HG03571 (cell line): ENCODE results near the gene ZNF10.
A peak's percentile ranks its signal among the peaks of the same experiment; 100 is the strongest.

Experiments used
- ATAC-seq: cut with Tn5 transposase; IDR thresholded peaks from one replicate; pipeline ENCODE4 v1.9.1; 2021; ENCODE audit not compliant: unreplicated experiment

ZNF10 gene

GRCh38 chr12:133130038-133130807 lies at the start of gene ZNF10, which contains the start of gene ZNF891:
Gene ZNF10 (plus strand): TSS chr12:133130627. CDS start chr12:133144493, 13,866 bp downstream.
Gene ZNF891 (minus strand): TSS chr12:133130274. CDS start chr12:133121918, 8,356 bp downstream.
- peak; percentile 87 for ATAC-seq

GRCh38 chr12:133081159-133081780 lies 49.2 kb upstream of the ZNF10 start:
- ATAC-seq = no peak

- ATAC-seq = no peak
These were observed 47.1 kb upstream of the ZNF10 start for GRCh38 chr12:133083345-133083744.

- ATAC-seq = no peak
These were observed 24.8 kb upstream of the ZNF10 start for GRCh38 chr12:133105620-133106019.

GRCh38 chr12:133106253-133106652 lies 24.2 kb upstream of the ZNF10 start:
- no peak for ATAC-seq

DNA sequence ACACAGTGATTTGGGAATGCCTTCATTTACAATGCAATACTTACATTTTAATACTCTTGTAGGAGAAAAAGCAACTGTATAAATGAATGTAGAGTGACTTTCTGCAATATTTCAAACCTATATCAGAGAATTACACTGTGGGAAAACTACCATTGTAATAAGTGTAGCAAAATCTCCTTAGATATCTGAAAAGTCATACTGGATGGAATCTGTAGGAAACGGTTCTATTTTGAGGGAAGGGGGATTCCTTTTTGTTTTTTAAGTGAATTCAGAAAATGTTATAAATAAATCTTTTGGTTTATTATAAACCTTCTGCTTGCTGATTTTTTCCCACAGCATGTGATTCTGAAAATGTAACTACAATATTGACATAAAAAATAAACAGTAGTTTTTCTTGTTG lies 23.3 kb upstream of the ZNF10 start:
- ATAC-seq = no peak

DNA sequence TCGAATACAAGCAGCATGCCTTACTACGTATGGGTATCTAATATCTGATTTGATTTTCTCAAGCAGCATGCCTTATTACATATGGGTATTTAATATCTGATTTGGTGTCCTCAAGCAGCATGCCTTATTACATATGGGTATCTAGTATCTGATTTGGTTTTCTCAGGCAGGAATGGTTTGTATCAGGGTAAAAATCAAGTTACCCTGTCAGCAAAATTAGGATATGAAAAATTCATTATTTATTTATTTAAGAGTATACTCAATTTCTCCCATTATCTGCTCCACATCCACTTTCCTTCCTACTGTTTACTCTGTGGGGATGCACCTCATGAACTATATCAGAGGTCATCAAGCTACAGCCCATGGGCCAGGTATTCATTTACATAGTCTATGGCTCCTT lies 22.3 kb upstream of the ZNF10 start:
- ATAC-seq = no peak

DNA sequence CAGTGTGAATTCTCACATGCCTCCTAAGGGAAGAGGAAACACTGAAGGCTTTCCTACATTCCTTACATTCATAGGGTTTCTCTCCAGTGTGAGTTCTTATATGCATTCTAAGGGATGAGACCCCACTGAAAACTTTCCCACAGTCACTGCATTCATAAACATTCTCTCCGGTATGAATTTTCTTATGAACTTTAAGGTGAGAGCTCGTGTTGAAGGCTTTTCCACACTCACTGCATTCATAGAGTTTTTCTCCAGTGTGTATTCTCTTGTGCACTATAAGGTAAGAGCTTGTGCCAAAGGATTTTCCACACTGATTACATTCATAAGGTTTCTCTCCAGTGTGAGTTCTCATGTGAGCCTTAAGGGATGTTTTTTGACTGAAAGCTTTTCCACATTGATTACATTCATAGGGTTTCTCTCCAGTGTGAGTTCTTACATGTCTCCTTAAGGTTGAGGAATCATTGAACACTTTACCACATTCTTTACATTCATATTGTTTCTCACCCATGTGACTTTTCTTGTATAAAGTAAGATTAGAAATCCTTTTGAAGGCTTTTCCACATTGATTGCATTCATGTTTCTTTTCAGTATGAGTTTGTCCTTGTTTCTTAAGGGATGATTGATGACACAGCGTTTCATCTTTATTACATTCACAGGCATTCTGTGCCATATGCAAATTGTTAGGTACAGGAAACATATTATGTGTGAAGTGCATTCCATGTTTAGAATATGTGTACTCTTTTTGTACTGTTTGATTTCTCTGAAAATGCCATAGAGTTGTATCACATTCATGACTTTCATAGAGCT lies 9.8 kb upstream of the ZNF10 start:
- no peak for ATAC-seq

DNA sequence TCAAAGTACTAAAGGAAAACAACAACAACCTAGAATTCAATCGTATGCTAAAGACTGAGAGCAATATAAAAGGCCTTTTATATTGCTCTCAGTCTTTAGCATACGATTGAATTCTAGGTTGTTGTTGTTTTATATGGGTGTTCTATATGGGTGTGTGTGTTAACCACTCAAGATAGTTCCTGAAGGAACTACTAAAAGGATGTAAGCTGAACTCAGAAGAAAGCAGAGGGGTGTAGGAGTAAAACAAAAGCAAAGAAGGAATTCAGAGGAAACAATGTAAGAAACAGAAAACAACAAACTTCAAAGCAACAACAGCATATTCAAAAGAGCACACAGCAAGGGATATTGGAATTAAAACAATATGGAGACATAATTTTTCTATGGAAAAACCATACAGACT lies 5.8 kb upstream of the ZNF10 start:
- no peak for ATAC-seq

- ATAC-seq = no peak
These were observed 924 bp upstream of the ZNF10 start for GRCh38 chr12:133129368-133130037.

DNA sequence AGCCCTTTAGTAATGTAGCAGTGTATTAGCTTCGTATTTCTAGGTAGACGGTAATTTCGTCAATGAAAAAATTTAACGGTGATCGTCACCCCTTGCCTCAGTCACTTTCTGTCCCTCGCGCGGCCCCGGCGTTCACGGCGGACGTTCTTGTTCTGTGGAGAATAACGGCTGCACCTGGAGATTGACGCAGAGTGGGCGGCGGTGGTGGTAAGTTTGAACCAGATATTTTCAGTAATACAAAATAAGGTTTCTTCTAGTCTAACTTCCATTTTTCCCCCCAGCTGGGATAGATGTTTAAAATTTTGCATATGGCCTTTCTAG lies 341 bp downstream of the ZNF10 start:
- ATAC-seq = no peak

- ATAC-seq = no peak
These were observed 5.3 kb downstream of the ZNF10 start for GRCh38 chr12:133135747-133136146.

- ATAC-seq = no peak
These were observed 15.6 kb downstream of the ZNF10 start for GRCh38 chr12:133145981-133146380.

DNA sequence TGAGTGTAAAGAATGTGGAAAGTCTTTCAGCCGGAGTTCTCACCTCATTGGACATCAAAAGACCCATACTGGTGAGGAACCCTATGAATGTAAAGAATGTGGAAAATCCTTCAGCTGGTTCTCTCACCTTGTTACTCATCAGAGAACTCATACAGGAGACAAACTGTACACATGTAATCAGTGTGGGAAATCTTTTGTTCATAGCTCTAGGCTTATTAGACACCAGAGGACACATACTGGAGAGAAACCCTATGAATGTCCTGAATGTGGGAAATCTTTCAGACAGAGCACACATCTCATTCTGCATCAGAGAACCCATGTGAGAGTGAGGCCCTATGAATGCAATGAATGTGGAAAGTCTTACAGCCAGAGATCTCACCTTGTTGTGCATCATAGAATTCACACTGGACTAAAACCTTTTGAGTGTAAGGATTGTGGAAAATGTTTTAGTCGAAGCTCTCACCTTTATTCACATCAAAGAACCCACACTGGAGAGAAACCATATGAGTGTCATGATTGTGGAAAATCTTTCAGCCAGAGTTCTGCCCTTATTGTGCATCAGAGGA lies 25.8 kb downstream of the ZNF10 start:
- ATAC-seq = no peak

GRCh38 chr12:133165776-133166175 lies 35.3 kb downstream of the ZNF10 start:
- ATAC-seq = no peak

- no peak for ATAC-seq
These were observed 42.1 kb downstream of the ZNF10 start for GRCh38 chr12:133172491-133172890.

DNA sequence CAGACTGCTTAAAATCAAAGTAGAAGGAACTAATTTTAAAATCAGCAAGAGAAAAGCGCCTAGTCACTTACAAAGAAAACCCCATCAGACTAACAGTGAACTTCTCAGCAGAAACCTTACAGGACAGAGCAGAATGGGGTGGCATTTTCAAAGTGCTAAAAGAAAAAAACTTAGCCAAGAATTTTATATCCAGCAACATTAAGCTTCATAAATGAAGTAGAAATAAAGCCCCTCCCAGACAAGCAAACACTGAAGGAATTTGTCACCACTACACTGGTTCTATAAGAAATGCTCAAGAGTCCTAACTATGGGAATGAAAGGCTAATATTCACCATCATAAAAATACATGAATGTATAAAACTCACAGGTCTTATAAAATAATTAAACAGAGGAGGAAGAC lies 44.5 kb downstream of the ZNF10 start:
- no peak for ATAC-seq

DNA sequence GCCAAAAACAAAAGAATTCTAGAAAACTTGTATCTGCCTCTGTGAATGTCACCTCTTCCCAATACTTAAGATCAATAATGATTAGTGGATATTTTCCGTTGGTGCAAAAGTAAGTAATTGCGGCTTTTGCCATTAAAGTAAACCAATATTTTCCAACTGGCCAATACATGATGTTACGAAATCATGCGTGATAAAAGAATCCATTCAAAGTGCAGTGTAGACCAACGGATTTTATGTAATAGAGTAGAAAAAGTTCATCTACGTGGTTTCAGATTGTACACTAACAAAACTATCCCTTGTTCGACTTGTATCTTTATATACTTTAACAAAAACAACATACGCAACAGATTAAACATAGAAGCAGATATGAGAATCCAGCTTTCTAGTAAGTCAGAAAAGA lies 50.2 kb downstream of the ZNF10 start:
- no peak for ATAC-seq

DNA sequence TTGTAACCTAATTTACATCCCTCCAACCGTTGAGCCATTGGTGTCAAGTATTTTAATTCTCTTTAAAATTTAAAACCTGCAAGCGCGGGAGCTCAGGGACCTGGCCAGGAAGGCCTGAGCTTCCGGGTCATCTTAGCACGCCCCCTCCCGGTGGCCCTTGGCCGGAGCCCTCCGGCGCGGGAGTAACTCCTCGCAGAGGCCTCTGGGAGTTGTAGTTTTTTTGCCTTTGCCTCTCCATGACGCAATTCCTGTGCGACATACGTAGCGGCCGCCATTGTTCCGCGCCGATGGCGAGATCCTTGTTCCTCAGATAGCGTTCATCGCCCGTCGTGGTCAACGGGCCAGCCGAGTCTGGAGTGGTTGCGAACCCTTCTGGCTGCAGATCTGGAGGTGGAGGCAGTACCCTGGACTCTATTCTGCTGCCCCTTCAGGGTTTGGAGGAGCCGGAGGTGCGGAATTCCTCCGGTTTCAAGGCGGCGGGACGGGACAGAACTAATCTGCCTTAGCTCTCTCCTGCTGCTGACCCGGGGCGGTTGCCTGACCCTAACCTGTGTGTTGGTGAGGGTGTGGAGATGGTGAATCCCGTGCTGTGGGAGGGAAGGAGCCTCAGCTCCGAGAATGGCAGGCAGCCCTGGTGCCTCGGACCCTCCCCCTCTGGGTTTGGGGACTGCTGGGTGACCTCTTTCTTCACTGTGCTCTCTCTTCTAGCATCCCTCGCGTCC lies 51.0 kb downstream of the ZNF10 start, which contains the start of gene ZNF268:
Gene ZNF268 (plus strand): TSS at position 258 of the 722 bp plus-strand sequence. CDS start 503 bp downstream, outside the sequence.
- ATAC-seq = peak; percentile 81

- ATAC-seq = no peak
These were observed 59.7 kb downstream of the ZNF10 start for GRCh38 chr12:133190176-133190575.
